GM19023 (cell line): ENCODE data around the gene SLC12A5.
A peak's percentile ranks its signal among the peaks of the same experiment; 100 is the strongest.

ENCODE experiments used
- ATAC-seq: cut with Tn5 transposase; IDR thresholded peaks from one replicate; pipeline ENCODE4 v1.9.1; 2021; ENCODE audit warnings: mild to moderate bottlenecking, moderate library complexity; ENCODE audit not compliant: unreplicated experiment

Gene SLC12A5

GRCh38 chr20:46101957-46102356, 72.9 kb downstream of the SLC12A5 start:
- no peak for ATAC-seq

GRCh38 chr20:46102940-46103339, 73.9 kb downstream of the SLC12A5 start:
- ATAC-seq = no peak

- no peak for ATAC-seq
Observed at GRCh38 chr20:46104262-46104661, 75.2 kb downstream of the SLC12A5 start.

GRCh38 chr20:46107061-46107460, 78.0 kb downstream of the SLC12A5 start:
- ATAC-seq = no peak

- ATAC-seq = peak; percentile 85
Observed at GRCh38 chr20:46108435-46108841, 79.4 kb downstream of the SLC12A5 start.

- no peak for ATAC-seq
Observed at GRCh38 chr20:46108976-46109375, 80.0 kb downstream of the SLC12A5 start.
